ENCODE results near the gene SHH.

- TF ChIP-seq EZH2 (IDR thresholded peaks at IDR 0.05; ENCODE audit: insufficient read depth, low read length) (no peak), CTCF (IDR thresholded peaks at IDR 0.05; ENCODE audit: insufficient read depth, low read depth, low read length) (no peak)
Observed at GRCh38 chr7:155794196-155794595, 18.1 kb downstream of the SHH start.
